OCI-LY7 (cell line): Measurements from ENCODE around the gene MACO1. TPM values are rescaled to one million over a fixed set of nuclear protein-coding genes. Genes with fewer than 3 reads are reported as not detected.

Experiments used
- BruUV-seq: library from RNA; stranded (reverse); fragments of 400-500 nt; replicated peaks from 2 replicates; lab custom pipeline; 2021; lab: Mats Ljungman, UMichigan
- CTCF ChIA-PET: fragments of 300-600 bp; sonication (Branson Sonifier 250); formaldehyde crosslinking; loops from one replicate; lab custom pipeline; 2022; ENCODE audit warnings: antibody characterized with exemption; ENCODE audit not compliant: unreplicated experiment; lab: Charles Lee
- POLR2A ChIA-PET: fragments of 300-600 bp; sonication (Branson Sonifier 250); formaldehyde crosslinking; loops from one replicate; lab custom pipeline; 2022; ENCODE audit warnings: antibody characterized with exemption; lab: Charles Lee
- DNase-seq: peaks from one replicate; pipeline ENCODE4 v3.0.0-alpha.2; 2015; ENCODE audit warnings: low spot score
- H2AFZ ChIP-seq: fragments of 200-600 bp; sonication (generic), shearing (Covaris generic); 2 replicates; pipeline ENCODE4 v1.6.1; 2014; ENCODE audit warnings: mild to moderate bottlenecking, antibody characterized with exemption, low read length, moderate library complexity
- H3K27ac ChIP-seq: fragments of 200-600 bp; sonication (generic); 2 replicates; pipeline ENCODE4 v1.5.1; 2014; ENCODE audit warnings: mixed run types, low read depth, mild to moderate bottlenecking, moderate library complexity, low read length, inconsistent platforms; ENCODE audit not compliant: poor library complexity, severe bottlenecking
- H3K36me3 ChIP-seq: fragments of 200-600 bp; sonication (generic); 2 replicates; pipeline ENCODE4 v1.6.1; 2014; ENCODE audit warnings: mild to moderate bottlenecking, antibody characterized with exemption, low read length, moderate library complexity, mixed read lengths; ENCODE audit not compliant: insufficient read depth
- H3K4me1 ChIP-seq: fragments of 200-600 bp; sonication (generic); 2 replicates; pipeline ENCODE4 v1.5.1; 2014; ENCODE audit warnings: mild to moderate bottlenecking, low read length; ENCODE audit not compliant: insufficient read depth, poor library complexity, severe bottlenecking
- H3K4me2 ChIP-seq: fragments of 200-600 bp; sonication (generic); 2 replicates; pipeline ENCODE4 v1.6.1; 2014; ENCODE audit warnings: mild to moderate bottlenecking, low read length
- H3K4me3 ChIP-seq: fragments of 200-600 bp; sonication (generic); 2 replicates; pipeline ENCODE4 v1.5.1; 2014; ENCODE audit warnings: mild to moderate bottlenecking, low read depth, low read length; ENCODE audit not compliant: poor library complexity, severe bottlenecking
- H3K79me2 ChIP-seq: fragments of 200-600 bp; sonication (generic); 2 replicates; pipeline ENCODE4 v1.6.1; 2016; ENCODE audit warnings: low read depth, mild to moderate bottlenecking, low read length, moderate library complexity, mixed read lengths; ENCODE audit not compliant: insufficient read depth
- H3K9me2 ChIP-seq: fragments of 200-600 bp; sonication (generic); 2 replicates; pipeline ENCODE4 v1.6.1; 2016; ENCODE audit warnings: mild to moderate bottlenecking, low read length, mixed read lengths; ENCODE audit not compliant: insufficient read depth
- H3K9me3 ChIP-seq: fragments of 200-600 bp; sonication (generic); 2 replicates; pipeline ENCODE4 v1.6.1; 2014; ENCODE audit warnings: mild to moderate bottlenecking, mixed run types, low read length, mixed read lengths
- H4K20me1 ChIP-seq: fragments of 200-600 bp; sonication (generic); 2 replicates; pipeline ENCODE4 v1.6.1; 2014; ENCODE audit warnings: mild to moderate bottlenecking, antibody characterized with exemption, low read length, moderate library complexity, mixed read lengths; ENCODE audit not compliant: insufficient read depth
- EZH2phosphoT487 ChIP-seq: fragments of 200-600 bp; sonication (generic); IDR thresholded peaks from 2 replicates; pipeline ENCODE4 v1.6.1; 2018; ENCODE audit warnings: low read depth, borderline replicate concordance, mild to moderate bottlenecking, mixed run types, antibody characterized with exemption, low read length, moderate library complexity, mixed read lengths
- intact Hi-C: fragments of 100-400 bp; cut with micrococcal nuclease; formaldehyde crosslinking; loops from one replicate; pipeline ENCODE4 v1.10.0; 2022; ENCODE audit not compliant: unreplicated experiment
- total RNA-seq, 2 experiments: library from RNA; depleted of rRNA in 1 of 2; stranded (reverse); fragments of >200 nt in 1 of 2; shearing (Covaris generic) in 1 of 2; gene quantifications; 2 replicates each; pipeline ENCODE4 v1.2.3, GENCODE V29; 2014 to 2022
- TF ChIP-seq, protein P1 (sequence below): fragments of 200-600 bp; sonication (generic); conservative IDR thresholded peaks from 2 replicates; pipeline ENCODE4 v1.5.1; 2014; ENCODE audit warnings: mild to moderate bottlenecking, antibody characterized with exemption, low read length, moderate library complexity, mixed read lengths

MACO1 gene
- total RNA-seq, 2 experiments from 2014 or later, result 11.8 to 18.6 TPM

DNA sequence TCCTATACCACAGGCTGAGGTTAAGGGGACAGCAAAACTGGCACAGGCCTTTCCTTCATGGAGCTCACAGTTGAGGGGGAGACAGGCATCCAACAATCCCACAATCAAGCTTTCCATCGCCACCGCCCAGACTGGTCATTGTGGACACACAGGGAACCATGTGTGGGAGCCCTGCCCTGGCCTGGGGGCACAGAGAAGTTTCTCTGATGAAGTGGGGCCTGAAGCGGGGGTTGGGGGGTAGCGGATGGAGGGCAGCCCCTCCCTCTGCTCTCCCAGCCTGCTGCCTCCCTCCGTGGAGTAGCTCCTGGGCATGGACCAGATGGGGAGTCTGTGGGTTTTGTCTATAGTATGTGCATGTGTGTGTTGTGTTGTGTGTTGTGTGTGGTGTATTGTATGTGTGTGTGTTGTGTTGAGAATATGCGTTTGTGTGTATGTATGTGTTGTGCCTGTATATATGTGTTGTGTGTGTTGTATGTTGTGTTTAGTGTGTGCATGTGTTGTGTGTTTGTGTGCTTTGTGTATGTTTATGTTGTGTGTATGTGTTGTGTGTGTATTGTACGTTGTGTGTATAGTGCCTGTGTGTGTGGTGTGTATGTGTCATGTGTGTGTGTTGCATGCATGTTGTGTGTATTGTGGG lies 98.3 kb downstream of the MACO1 start:
- TF ChIP-seq, protein P1, sequence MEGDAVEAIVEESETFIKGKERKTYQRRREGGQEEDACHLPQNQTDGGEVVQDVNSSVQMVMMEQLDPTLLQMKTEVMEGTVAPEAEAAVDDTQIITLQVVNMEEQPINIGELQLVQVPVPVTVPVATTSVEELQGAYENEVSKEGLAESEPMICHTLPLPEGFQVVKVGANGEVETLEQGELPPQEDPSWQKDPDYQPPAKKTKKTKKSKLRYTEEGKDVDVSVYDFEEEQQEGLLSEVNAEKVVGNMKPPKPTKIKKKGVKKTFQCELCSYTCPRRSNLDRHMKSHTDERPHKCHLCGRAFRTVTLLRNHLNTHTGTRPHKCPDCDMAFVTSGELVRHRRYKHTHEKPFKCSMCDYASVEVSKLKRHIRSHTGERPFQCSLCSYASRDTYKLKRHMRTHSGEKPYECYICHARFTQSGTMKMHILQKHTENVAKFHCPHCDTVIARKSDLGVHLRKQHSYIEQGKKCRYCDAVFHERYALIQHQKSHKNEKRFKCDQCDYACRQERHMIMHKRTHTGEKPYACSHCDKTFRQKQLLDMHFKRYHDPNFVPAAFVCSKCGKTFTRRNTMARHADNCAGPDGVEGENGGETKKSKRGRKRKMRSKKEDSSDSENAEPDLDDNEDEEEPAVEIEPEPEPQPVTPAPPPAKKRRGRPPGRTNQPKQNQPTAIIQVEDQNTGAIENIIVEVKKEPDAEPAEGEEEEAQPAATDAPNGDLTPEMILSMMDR, result no peak
- TF ChIP-seq EZH2phosphoT487, result no peak
- H3K9me2 ChIP-seq, result no peaks in the 10 kb centered on the region
- no peaks in the 10 kb centered on the region for H4K20me1 ChIP-seq
- no peaks in the 10 kb centered on the region for H3K36me3 ChIP-seq
- H3K79me2 ChIP-seq, result no peaks in the 10 kb centered on the region
- no peaks in the 10 kb centered on the region for H3K4me1 ChIP-seq
- POLR2A ChIA-PET, result no interaction called here
- intact Hi-C loops, result no loop called here
- no peak for DNase-seq
- H3K4me3 ChIP-seq, result no peak overlapping the region
- CTCF ChIA-PET, result no interaction called here
- no peaks in the 10 kb centered on the region for H3K9me3 ChIP-seq
- no peak overlapping the region for H3K4me2 ChIP-seq
- H2AFZ ChIP-seq, result no peak overlapping the region
- no peak overlapping the region for H3K27ac ChIP-seq
- BruUV-seq, result no TSS peak

- POLR2A ChIA-PET, result no interaction called here
- DNase-seq, result no peak
- no TSS peak for BruUV-seq
- Histone ChIP-seq H3K36me3 (no peaks in the 10 kb centered on the region), H3K27ac (no peak overlapping the region), H3K9me3 (no peaks in the 10 kb centered on the region), H3K79me2 (no peaks in the 10 kb centered on the region), H2AFZ (no peak overlapping the region), H3K4me2 (no peak overlapping the region), H3K9me2 (no peaks in the 10 kb centered on the region), H3K4me1 (no peaks in the 10 kb centered on the region), H4K20me1 (no peaks in the 10 kb centered on the region), H3K4me3 (no peak overlapping the region)
- TF ChIP-seq, protein P1, result no peak
- TF ChIP-seq EZH2phosphoT487, result no peak
- intact Hi-C loops, result no loop called here
- CTCF ChIA-PET, result no interaction called here
Measured at GRCh38 chr1:25529518-25530185, 99.0 kb downstream of the MACO1 start.
